Progenitor cell of endocrine pancreas (in vitro differentiated cells): ENCODE measurements around the gene SMR3A. TPM values are rescaled to one million over a fixed set of nuclear protein-coding genes. Genes with fewer than 3 reads are reported as not detected.

Source experiments
- DNase-seq: peaks from one replicate; pipeline ENCODE4 v3.0.0; 2021; ENCODE audit warnings: low spot score; ENCODE audit not compliant: unreplicated experiment
- H3K27ac Mint-ChIP-seq: 2 replicates; pipeline ENCODE4 v1.8.0; 2021; ENCODE audit warnings: mild to moderate bottlenecking, moderate library complexity, mixed read lengths
- H3K27me3 Mint-ChIP-seq: 2 replicates; pipeline ENCODE4 v1.8.0; 2021; ENCODE audit warnings: mixed read lengths
- H3K36me3 Mint-ChIP-seq: 2 replicates; pipeline ENCODE4 v1.8.0; 2022; ENCODE audit warnings: mixed read lengths; ENCODE audit not compliant: insufficient read depth
- H3K4me1 Mint-ChIP-seq: 2 replicates; pipeline ENCODE4 v1.8.0; 2021; ENCODE audit warnings: low read depth, mixed read lengths
- H3K4me3 Mint-ChIP-seq: 2 replicates; pipeline ENCODE4 v1.8.0; 2021; ENCODE audit warnings: low read depth, mild to moderate bottlenecking, moderate library complexity, mixed read lengths
- H3K9me3 Mint-ChIP-seq: 2 replicates; pipeline ENCODE4 v1.8.0; 2021; ENCODE audit warnings: low read depth, mixed read lengths
- CTCF ChIP-seq: fragments of 200-600 bp; sonication (generic); IDR thresholded peaks from one replicate; pipeline ENCODE4 v1.5.0; 2021; ENCODE audit warnings: antibody characterized with exemption, mild to moderate bottlenecking; ENCODE audit not compliant: unreplicated experiment
- total RNA-seq: library from RNA; stranded (reverse); gene quantifications from 2 replicates; pipeline ENCODE4 v1.2.1, GENCODE V29; 2021

SMR3A gene
- total RNA-seq, 1 donor from 2014 or later, result not detected

GRCh38 chr4:70365479-70365878, 4.9 kb downstream of the SMR3A start:
- no peak overlapping the region for H3K4me3 Mint-ChIP-seq
- no peaks in the 10 kb centered on the region for H3K4me1 Mint-ChIP-seq
- no peaks in the 10 kb centered on the region for H3K9me3 Mint-ChIP-seq
- no peak overlapping the region for H3K27ac Mint-ChIP-seq
- H3K36me3 Mint-ChIP-seq, result no peaks in the 10 kb centered on the region
- H3K27me3 Mint-ChIP-seq, result no peaks in the 10 kb centered on the region
- no peak for TF ChIP-seq CTCF
- DNase-seq, result no peak

GRCh38 chr4:70367813-70368212, 7.3 kb downstream of the SMR3A start:
- H3K4me1 Mint-ChIP-seq, result no peaks in the 10 kb centered on the region
- H3K27ac Mint-ChIP-seq, result no peak overlapping the region
- no peak for DNase-seq
- TF ChIP-seq CTCF, result no peak
- no peaks in the 10 kb centered on the region for H3K36me3 Mint-ChIP-seq
- no peaks in the 10 kb centered on the region for H3K9me3 Mint-ChIP-seq
- no peak overlapping the region for H3K4me3 Mint-ChIP-seq
- H3K27me3 Mint-ChIP-seq, result no peaks in the 10 kb centered on the region

GRCh38 chr4:70371987-70372386, 11.4 kb downstream of the SMR3A start:
- Mint-ChIP-seq H3K36me3 (no peaks in the 10 kb centered on the region), H3K4me1 (no peaks in the 10 kb centered on the region), H3K27ac (no peak overlapping the region), H3K27me3 (no peaks in the 10 kb centered on the region), H3K9me3 (peaks cover 12% of the 10 kb centered on the region), H3K4me3 (no peak overlapping the region)
- TF ChIP-seq CTCF, result no peak
- no peak for DNase-seq

GRCh38 chr4:70372760-70373159, 12.2 kb downstream of the SMR3A start:
- H3K36me3 Mint-ChIP-seq, result no peaks in the 10 kb centered on the region

GRCh38 chr4:70380578-70380977, 20.0 kb downstream of the SMR3A start:
- no peak for TF ChIP-seq CTCF
- H3K9me3 Mint-ChIP-seq, result peaks cover 2% of the 10 kb centered on the region

More at GRCh38 chr4:70372760-70373159, 12.2 kb downstream of the SMR3A start:
- no peak overlapping the region for H3K27ac Mint-ChIP-seq
- H3K9me3 Mint-ChIP-seq, result peaks cover 12% of the 10 kb centered on the region
- no peaks in the 10 kb centered on the region for H3K4me1 Mint-ChIP-seq
- no peak for TF ChIP-seq CTCF
- no peak for DNase-seq
- H3K27me3 Mint-ChIP-seq, result no peaks in the 10 kb centered on the region
- no peak overlapping the region for H3K4me3 Mint-ChIP-seq

More at GRCh38 chr4:70380578-70380977, 20.0 kb downstream of the SMR3A start:
- no peak overlapping the region for H3K27ac Mint-ChIP-seq
- no peak for DNase-seq
- H3K4me3 Mint-ChIP-seq, result no peak overlapping the region
- H3K36me3 Mint-ChIP-seq, result no peaks in the 10 kb centered on the region
- no peaks in the 10 kb centered on the region for H3K27me3 Mint-ChIP-seq
- H3K4me1 Mint-ChIP-seq, result no peaks in the 10 kb centered on the region
